HCT116 (cell line): Measurements from ENCODE around the gene CNNM3. TPM values are rescaled to one million over a fixed set of nuclear protein-coding genes. Genes with fewer than 3 reads are reported as not detected.

ENCODE experiments used
- ATAC-seq: fragments of 200-7000 bp; cut with Tn5 transposase; 2 replicates; pipeline ENCODE4 v1.9.1; 2020; ENCODE audit warnings: mild to moderate bottlenecking, moderate library complexity
- BruUV-seq: library from RNA; stranded (reverse); fragments of 400-500 nt; replicated peaks from 2 replicates; lab custom pipeline; 2021; lab: Mats Ljungman, UMichigan
- CTCF ChIA-PET: fragments of 300-600 bp; sonication (Branson Sonifier 250); formaldehyde crosslinking; loops from one replicate; lab custom pipeline; 2021; ENCODE audit warnings: antibody characterized with exemption; lab: Charles Lee
- POLR2A ChIA-PET: fragments of 300-600, 350-600 bp; sonication (Branson Sonifier 250); formaldehyde crosslinking; loops from one replicate; lab custom pipeline; 2021; ENCODE audit warnings: antibody characterized with exemption; lab: Charles Lee
- RAD21 ChIA-PET, 2 experiments: fragments of 300-600 bp; sonication (Branson Sonifier 250); formaldehyde crosslinking; loops; one replicate each; lab custom pipeline; 2023; ENCODE audit warnings: low total read pairs in 2 of 2; ENCODE audit not compliant: uncharacterized antibody in 2 of 2, unreplicated experiment in 2 of 2, low non-redundant PET in 1 of 2; lab: Charles Lee
- DNase-seq: peaks from one replicate; pipeline ENCODE4 v3.0.0-alpha.2; 2010; ENCODE audit warnings: low read depth, low spot score
- H2AFZ ChIP-seq: fragments of 200-600 bp; shearing (Covaris generic), sonication (generic); 2 replicates; pipeline ENCODE4 v1.6.1; 2017; ENCODE audit warnings: low read depth, mixed run types, mixed read lengths, antibody characterized with exemption, low read length; ENCODE audit not compliant: poor library complexity, severe bottlenecking
- H3K27ac ChIP-seq: 2 replicates; pipeline ENCODE4 v1.5.1; 2012; ENCODE audit warnings: low read depth, low read length
- H3K27me3 ChIP-seq: fragments of 200-600 bp; sonication (generic); 2 replicates; pipeline ENCODE4 v1.6.1; 2016; ENCODE audit warnings: mixed run types, low read length, mixed read lengths; ENCODE audit not compliant: insufficient read depth
- H3K36me3 ChIP-seq, 2 experiments: fragments of 200-500 bp in 1 of 2; fragments of 200-600 bp in 1 of 2; sonication (Bioruptor generic) in 1 of 2; sonication (generic) in 1 of 2; 2 replicates each; pipeline versions ENCODE4 v1.5.1 to v1.6.1; 2014 to 2016; ENCODE audit warnings: low read length in 2 of 2, inconsistent platforms in 1 of 2, mixed read lengths in 1 of 2, mixed run types in 1 of 2; ENCODE audit not compliant: insufficient read depth in 2 of 2, control insufficient read depth in 1 of 2
- H3K4me1 ChIP-seq, 2 experiments: fragments of 200-600 bp in 1 of 2; sonication (generic) in 1 of 2; 2 replicates each; pipeline versions ENCODE4 v1.5.1 to v1.6.1; 2012 to 2017; ENCODE audit warnings: low read length in 2 of 2, inconsistent platforms in 1 of 2, mild to moderate bottlenecking in 1 of 2, mixed read lengths in 1 of 2, mixed run types in 1 of 2, moderate library complexity in 1 of 2; ENCODE audit not compliant: insufficient read depth in 2 of 2, control insufficient read depth in 1 of 2
- H3K4me2 ChIP-seq: fragments of 200-600 bp; sonication (generic); 2 replicates; pipeline ENCODE4 v1.6.1; 2017; ENCODE audit warnings: mixed run types, low read length, mixed read lengths
- H3K4me3 ChIP-seq, 2 experiments: fragments of 200-600 bp in 1 of 2; sonication (generic) in 1 of 2; replicated peaks in 1 of 2; 2 replicates each; pipeline ENCODE4 v1.5.1; 2011 to 2016; ENCODE audit warnings: low read length in 2 of 2, control low read depth in 1 of 2, low read depth in 1 of 2, mild to moderate bottlenecking in 1 of 2, mixed read lengths in 1 of 2, mixed run types in 1 of 2
- H3K79me2 ChIP-seq: fragments of 200-600 bp; sonication (generic); 2 replicates; pipeline ENCODE4 v1.6.1; 2017; ENCODE audit warnings: mild to moderate bottlenecking, mixed run types, low read length, moderate library complexity, mixed read lengths; ENCODE audit not compliant: insufficient read depth
- H3K9ac ChIP-seq: fragments of 200-600 bp; sonication (generic); 2 replicates; pipeline ENCODE4 v1.6.1; 2016; ENCODE audit warnings: low read length, mixed read lengths
- H3K9me2 ChIP-seq: fragments of 200-600 bp; sonication (generic), shearing (Covaris generic); 2 replicates; pipeline ENCODE4 v1.6.1; 2017; ENCODE audit warnings: mixed run types, mild to moderate bottlenecking, moderate library complexity; ENCODE audit not compliant: insufficient read depth
- H3K9me3 ChIP-seq, 2 experiments: fragments of 200-500 bp in 1 of 2; fragments of 200-600 bp in 1 of 2; sonication (Bioruptor generic) in 1 of 2; sonication (generic) in 1 of 2; 2 replicates each; pipeline ENCODE4 v1.6.1; 2014 to 2017; ENCODE audit warnings: low read length in 2 of 2, mixed read lengths in 2 of 2, inconsistent platforms in 1 of 2, low read depth in 1 of 2, mild to moderate bottlenecking in 1 of 2, mixed run types in 1 of 2, moderate library complexity in 1 of 2; ENCODE audit not compliant: control insufficient read depth in 1 of 2, insufficient read depth in 1 of 2
- H4K20me1 ChIP-seq: fragments of 200-600 bp; sonication (generic), shearing (Covaris generic); 2 replicates; pipeline ENCODE4 v1.6.1; 2017; ENCODE audit warnings: mixed run types, mild to moderate bottlenecking, moderate library complexity; ENCODE audit not compliant: insufficient read depth
- ATF3 ChIP-seq: IDR thresholded peaks from 2 replicates; pipeline ENCODE4 v1.6.1; 2012
- CEBPB ChIP-seq: IDR thresholded peaks from 2 replicates; pipeline ENCODE4 v1.6.1; 2012; ENCODE audit warnings: low read depth
- CTCF ChIP-seq, 3 experiments: fragments of 200-600 bp in 1 of 3; sonication (generic) in 1 of 3; IDR thresholded peaks in 2 of 3; conservative IDR thresholded peaks in 1 of 3; 2 replicates each; pipeline ENCODE4 v1.5.1; 2012 to 2017; ENCODE audit warnings: low read depth in 2 of 3, low read length in 2 of 3, antibody characterized with exemption in 1 of 3, borderline replicate concordance in 1 of 3, control low read depth in 1 of 3, mild to moderate bottlenecking in 1 of 3, mixed read lengths in 1 of 3, mixed run types in 1 of 3, moderate library complexity in 1 of 3; ENCODE audit not compliant: insufficient read depth in 1 of 3
- EGR1 ChIP-seq: IDR thresholded peaks from 2 replicates; pipeline ENCODE4 v1.6.1; 2012; ENCODE audit warnings: low read depth
- ELF1 ChIP-seq: IDR thresholded peaks from 2 replicates; pipeline ENCODE4 v1.6.1; 2012; ENCODE audit warnings: low read depth, borderline replicate concordance
- EZH2 ChIP-seq: fragments of 200-600 bp; sonication (generic); IDR thresholded peaks from 2 replicates; pipeline ENCODE4 v1.6.1; 2017; ENCODE audit warnings: antibody characterized with exemption, mixed run types
- FOSL1 ChIP-seq: IDR thresholded peaks from 2 replicates; pipeline ENCODE4 v1.6.1; 2012; ENCODE audit warnings: low read depth
- MAX ChIP-seq: IDR thresholded peaks from 2 replicates; pipeline ENCODE4 v1.6.1; 2012
- POLR2AphosphoS5 ChIP-seq: IDR thresholded peaks from 2 replicates; pipeline ENCODE4 v1.6.1; 2011; ENCODE audit warnings: mild to moderate bottlenecking, low read depth, low read length, moderate library complexity
- SP1 ChIP-seq: IDR thresholded peaks from 2 replicates; pipeline ENCODE4 v1.6.1; 2012; ENCODE audit warnings: low read depth
- ZBTB33 ChIP-seq: IDR thresholded peaks from 2 replicates; pipeline ENCODE4 v1.6.1; 2011; ENCODE audit warnings: mild to moderate bottlenecking, low read length, moderate library complexity; ENCODE audit not compliant: insufficient replicate concordance; ENCODE audit errors: extremely low read depth
- ZNF274 ChIP-seq: fragments of 200-500 bp; sonication (Bioruptor generic); IDR thresholded peaks from 2 replicates; pipeline ENCODE4 v1.6.1; 2014; ENCODE audit warnings: mild to moderate bottlenecking, low read depth, low read length, inconsistent platforms
- intact Hi-C: fragments of 100-400 bp; cut with micrococcal nuclease; formaldehyde crosslinking; loops from 2 replicates; pipeline ENCODE4 v1.10.0; 2022
- total RNA-seq: library from RNA; stranded (reverse); gene quantifications from one replicate; pipeline ENCODE4 v1.2.1, GENCODE V29; 2021; ENCODE audit not compliant: unreplicated experiment

CNNM3 gene
- total RNA-seq, 1 experiment from 2014 or later, result 31.1 TPM

- Histone ChIP-seq H3K27ac (no peak overlapping the region), H3K79me2 (no peaks in the 10 kb centered on the region), H2AFZ (no peak overlapping the region), H3K9me3 (no peaks in the 10 kb centered on the region), H3K4me1 (no peaks in the 10 kb centered on the region), H3K9ac (no peak overlapping the region), H3K27me3 (no peaks in the 10 kb centered on the region), H3K4me2 (no peak overlapping the region), H4K20me1 (no peaks in the 10 kb centered on the region), H3K36me3 (no peaks in the 10 kb centered on the region; a peak in 1 of 4 replicates), H3K9me2 (no peaks in the 10 kb centered on the region), H3K4me3 (no peak overlapping the region)
- CTCF ChIA-PET, result no interaction called here
- no peak for DNase-seq
- TF ChIP-seq CEBPB (no peak), EZH2 (no peak), ATF3 (no peak), SP1 (no peak), ELF1 (no peak), EGR1 (no peak), CTCF (IDR thresholded peaks at IDR 0.05 in 2 of 3, conservative IDR thresholded peaks at IDR 0.05 in 1 of 3; ENCODE audit: borderline replicate concordance in 1 of 3, insufficient read depth in 1 of 3, low read depth in 2 of 3, low read length in 2 of 3) (no peak), POLR2AphosphoS5 (no peak), FOSL1 (no peak), ZNF274 (no peak), MAX (no peak), ZBTB33 (no peak)
- POLR2A ChIA-PET, result interaction anchor here (0.6 kb wide), 1 partner anchor 297 kb away, joined by 4 read pairs; no protein-coding TSS in a partner anchor
- no TSS peak for BruUV-seq
- ATAC-seq, result no peak
- RAD21 ChIA-PET, result no interaction called here
- intact Hi-C loops, result no loop called here
Observed at GRCh38 chr2:96809216-96809882, 6.7 kb upstream of the CNNM3 start.
